ENCODE results near the gene RBBP8NL.
A peak's percentile ranks its signal among the peaks of the same experiment; 100 is the strongest.

RBBP8NL gene

DNA sequence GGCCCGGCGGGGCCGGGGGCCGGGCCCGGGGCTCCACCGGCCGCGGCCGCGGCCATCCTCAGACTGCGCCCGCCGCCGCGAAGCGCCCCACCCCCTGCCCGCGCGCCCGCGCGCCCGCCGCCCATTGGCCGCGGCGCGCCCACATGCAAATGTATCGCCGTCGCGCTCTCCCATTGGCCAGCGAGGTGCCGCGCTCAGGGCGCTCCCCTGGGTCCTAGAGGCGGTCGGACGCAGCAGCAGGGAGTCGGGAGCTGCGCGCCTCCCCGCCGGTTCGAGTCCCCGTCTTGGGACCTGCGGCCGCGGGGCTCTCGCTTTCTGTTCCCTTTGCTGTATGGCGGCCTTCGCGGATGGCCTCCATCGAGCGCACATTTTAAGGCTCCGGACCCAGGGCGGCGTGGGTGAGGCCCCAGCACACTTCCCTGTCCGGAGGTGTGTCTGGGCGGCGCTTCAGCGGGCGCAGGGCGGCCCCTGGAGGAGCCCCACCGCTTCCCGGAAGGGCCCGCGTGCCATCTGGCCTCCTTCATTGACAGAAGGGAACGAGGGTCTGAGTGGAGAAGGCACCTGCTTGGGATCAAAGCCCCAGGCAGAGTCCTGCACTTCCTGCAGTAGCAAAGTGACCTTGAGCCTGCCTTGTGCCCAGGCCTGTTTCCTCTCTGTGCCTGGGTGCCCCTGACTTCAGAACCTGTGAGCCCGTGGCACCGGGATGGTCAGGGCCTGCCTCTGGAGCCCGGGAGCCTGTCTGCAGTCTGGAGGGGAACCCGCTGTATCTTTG is 19.9 kb downstream of the RBBP8NL start, which contains the start of gene CABLES2:
Gene CABLES2, minus strand, starts transcription at position 65 of the 772 bp plus-strand sequence. Its CDS starts 9 bp downstream, at position 56.
- DNase-seq (ENCODE audit: low read depth in 2 of 2): peak; percentile 80 to 83

- no peak for DNase-seq (ENCODE audit: low read depth in 2 of 2)
Measured at GRCh38 chr20:62406635-62407176, 20.6 kb downstream of the RBBP8NL start.

GRCh38 chr20:62405981-62406513 is 21.3 kb downstream of the RBBP8NL start:
- DNase-seq (ENCODE audit: low read depth in 2 of 2): no peak

- no peak for DNase-seq (ENCODE audit: low read depth in 2 of 2)
Measured at GRCh38 chr20:62405108-62405980, 22.0 kb downstream of the RBBP8NL start.

GRCh38 chr20:62404761-62405107 is 22.6 kb downstream of the RBBP8NL start:
- DNase-seq (ENCODE audit: low read depth in 2 of 2): no peak

DNA sequence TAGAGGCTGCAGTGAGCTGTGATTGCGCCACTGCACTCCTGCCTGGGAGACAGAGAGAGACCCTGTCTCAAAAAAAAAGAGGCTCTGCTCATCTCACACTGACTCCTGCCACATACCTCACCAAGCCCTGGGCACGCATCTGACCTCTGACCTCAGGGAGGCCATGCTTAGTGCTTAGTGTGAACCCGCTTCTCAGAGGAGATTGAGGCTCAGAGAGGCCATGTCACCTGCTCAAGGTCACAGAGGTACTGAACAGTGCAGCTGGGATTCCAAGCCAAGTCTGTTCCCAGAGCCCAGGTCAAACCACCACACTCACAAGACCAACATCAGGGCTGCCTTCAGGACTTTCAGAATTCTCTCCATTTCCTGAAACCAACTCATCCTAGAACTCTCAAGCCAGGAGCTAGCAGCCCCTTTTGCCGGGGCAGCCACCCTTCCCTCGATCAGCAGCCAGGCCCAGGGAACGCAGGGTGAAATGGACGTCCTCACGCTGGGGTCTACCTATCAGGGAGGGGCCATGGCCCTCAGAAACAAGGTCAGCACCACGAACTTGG is 23.1 kb downstream of the RBBP8NL start:
- DNase-seq (ENCODE audit: low read depth in 2 of 2): no peak

DNA sequence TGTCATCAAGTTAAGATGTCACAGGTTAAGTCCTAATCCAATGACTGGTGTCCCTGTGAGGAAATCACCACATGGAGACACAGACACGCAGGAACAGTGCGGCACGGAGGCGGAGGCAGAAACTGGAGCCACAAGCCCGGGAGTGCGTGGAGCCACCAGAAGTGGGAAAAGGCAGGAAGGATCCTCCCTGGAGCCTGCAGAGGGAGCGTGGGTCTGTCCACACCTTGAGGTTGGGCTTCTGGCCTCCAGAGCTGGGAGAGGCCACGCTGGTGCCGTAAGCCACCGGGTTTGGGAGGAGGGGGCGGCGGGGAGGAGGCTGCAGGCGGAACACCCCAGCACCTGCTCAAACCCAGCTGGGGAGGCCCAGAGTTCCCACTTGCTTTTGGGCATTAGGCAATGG is 24.0 kb downstream of the RBBP8NL start:
- no peak for DNase-seq (ENCODE audit: low read depth in 2 of 2)

GRCh38 chr20:62402456-62403150 is 24.7 kb downstream of the RBBP8NL start:
- no peak for DNase-seq (ENCODE audit: low read depth in 2 of 2)

GRCh38 chr20:62401331-62401779 is 26.0 kb downstream of the RBBP8NL start:
- no peak for DNase-seq (ENCODE audit: low read depth in 2 of 2)

GRCh38 chr20:62400541-62400940 is 26.8 kb downstream of the RBBP8NL start:
- no peak for DNase-seq (ENCODE audit: low read depth in 2 of 2)

DNA sequence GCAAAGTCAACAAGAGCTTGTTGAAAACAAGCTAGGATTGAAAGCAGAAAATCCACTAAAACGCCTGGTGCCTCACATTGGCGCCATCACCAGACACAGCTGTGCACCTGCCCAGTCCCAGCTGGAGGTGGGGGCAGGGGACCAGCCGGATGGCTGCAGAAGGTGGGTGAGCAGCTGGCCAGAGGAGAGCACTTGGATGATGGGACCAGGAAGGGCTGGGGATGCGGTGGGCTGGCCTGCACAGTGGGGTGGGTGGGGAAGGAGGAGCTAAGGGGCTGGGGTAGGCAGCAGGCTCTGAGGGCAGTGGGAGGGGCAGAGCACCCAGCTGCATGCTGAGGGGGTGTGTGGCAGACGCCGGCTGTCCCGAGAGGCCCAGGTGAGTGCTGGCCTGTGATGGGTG is 27.3 kb downstream of the RBBP8NL start:
- DNase-seq (ENCODE audit: low read depth in 2 of 2): no peak

GRCh38 chr20:62398120-62398821 is 29.1 kb downstream of the RBBP8NL start:
- no peak for DNase-seq (ENCODE audit: low read depth in 2 of 2)

DNA sequence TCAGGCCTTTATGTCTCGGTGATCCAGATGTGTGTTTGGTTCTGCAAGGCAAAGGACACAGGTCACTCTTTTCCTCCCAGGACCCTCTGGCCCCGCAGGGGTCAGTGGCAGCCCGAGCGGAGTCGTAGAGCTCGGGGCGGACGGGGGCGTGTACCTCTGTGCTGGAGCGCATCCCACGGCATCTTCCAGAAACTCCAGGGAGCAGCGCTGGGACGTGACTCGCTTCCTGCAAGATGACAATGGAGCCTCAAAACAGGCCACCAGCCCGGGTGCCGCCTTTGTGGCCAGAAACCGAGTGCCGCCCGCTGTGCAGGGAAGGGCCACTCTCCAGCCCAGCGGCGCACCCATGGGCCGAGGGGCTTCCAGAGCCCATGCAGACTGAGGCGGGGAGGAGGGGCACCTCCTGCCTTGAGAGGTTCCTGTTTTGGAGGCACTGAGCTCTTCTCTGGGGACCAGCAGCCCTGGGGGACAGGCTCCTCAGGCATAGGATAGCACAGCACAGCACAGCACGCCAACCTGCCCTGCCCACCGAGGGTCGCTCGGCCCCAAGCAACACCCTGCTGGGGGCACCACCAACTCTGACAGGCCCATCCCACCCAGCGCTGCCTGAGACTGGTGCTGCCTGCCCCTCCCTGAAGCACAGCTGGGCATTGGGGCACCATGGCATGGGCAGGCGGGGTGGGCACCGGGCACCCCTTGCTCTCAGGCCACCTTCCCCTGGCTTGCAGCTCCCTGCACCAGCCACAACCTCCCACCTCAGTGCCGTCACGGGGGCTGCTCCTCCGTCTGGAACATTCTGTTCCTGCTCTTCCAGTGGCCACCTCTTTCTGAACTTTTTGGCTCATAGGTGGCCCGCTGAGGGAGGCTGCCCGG is 30.7 kb downstream of the RBBP8NL start:
- no peak for DNase-seq (ENCODE audit: low read depth in 2 of 2)

- no peak for DNase-seq (ENCODE audit: low read depth in 2 of 2)
Measured at GRCh38 chr20:62395311-62396242, 31.8 kb downstream of the RBBP8NL start.

DNA sequence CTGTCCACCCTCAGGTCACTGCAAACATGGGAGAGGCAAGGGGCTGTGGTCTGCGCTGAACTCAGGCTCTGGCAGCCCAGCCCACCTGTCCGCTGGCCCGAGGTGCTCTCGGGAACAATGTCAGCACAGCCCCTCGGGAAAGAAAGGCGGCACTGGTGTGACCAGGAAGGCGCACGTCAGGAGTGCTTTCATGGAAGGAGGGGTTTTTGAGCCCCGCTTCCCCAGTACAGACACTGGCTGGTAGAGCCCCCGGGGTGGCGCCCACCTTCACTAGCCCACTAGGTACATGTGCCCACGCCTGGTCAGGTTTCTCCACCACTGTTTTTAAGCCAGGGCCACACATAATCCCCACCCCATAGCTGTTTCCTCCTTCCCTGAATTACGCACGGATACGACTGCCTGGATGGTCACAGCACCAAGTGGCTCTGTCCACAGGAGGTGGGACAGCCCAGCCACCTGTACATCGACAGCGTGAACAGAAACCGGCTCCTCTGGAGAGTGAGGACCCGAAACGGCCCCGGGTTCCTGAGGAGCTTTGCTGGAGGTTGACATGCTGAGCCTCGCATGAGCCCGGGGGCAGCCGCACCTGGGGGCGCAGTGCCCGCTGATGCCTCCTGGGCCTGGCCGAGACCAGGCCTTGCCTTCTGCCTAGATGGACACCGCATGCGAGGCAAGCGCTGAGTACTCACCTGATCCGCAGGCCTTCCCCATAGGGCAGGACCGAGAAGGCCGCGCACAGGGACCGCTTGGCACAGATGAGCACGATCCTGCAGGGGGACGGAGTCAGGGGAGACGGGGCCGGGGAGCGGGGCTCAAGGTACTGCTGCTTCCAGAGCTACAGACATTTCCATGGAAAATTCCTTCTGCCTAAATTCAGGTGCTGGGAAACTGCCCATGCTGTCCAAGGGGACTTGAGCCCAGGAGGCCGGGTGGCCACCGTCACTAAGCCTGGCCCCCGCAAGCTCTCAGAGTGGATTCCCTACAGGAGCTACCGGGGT is 32.8 kb downstream of the RBBP8NL start:
- no peak for DNase-seq (ENCODE audit: low read depth in 2 of 2)

DNA sequence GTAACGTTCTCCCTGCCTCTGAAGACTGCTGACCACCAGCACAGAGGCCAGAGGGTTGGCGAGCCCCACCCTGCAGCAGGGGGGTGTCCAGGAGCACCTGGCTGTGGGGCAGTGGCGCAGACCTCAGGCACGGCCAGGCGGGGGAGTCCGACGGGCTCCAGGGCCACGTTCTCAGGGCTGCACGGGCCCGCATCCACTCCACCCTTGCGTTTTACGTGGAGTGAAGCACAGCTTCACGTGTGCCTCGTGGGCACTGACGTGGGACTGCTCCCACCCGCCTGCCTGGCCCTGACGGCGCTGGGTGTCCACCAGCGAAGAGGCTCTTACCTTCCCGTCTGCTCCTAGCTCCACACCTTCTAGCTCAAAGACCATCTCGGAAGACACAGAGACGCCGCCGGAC is 33.5 kb downstream of the RBBP8NL start:
- no peak for DNase-seq (ENCODE audit: low read depth in 2 of 2)

- no peak for DNase-seq (ENCODE audit: low read depth in 2 of 2)
Measured at GRCh38 chr20:62393335-62393665, 34.0 kb downstream of the RBBP8NL start.
